ENCODE results near the gene HOXA11. TPM values are rescaled to one million over a fixed set of nuclear protein-coding genes. Genes with fewer than 3 reads are reported as not detected.

The HOXA11 gene
- total RNA-seq, 1 experiment from 2014 or later, result 26.6 TPM

DNA sequence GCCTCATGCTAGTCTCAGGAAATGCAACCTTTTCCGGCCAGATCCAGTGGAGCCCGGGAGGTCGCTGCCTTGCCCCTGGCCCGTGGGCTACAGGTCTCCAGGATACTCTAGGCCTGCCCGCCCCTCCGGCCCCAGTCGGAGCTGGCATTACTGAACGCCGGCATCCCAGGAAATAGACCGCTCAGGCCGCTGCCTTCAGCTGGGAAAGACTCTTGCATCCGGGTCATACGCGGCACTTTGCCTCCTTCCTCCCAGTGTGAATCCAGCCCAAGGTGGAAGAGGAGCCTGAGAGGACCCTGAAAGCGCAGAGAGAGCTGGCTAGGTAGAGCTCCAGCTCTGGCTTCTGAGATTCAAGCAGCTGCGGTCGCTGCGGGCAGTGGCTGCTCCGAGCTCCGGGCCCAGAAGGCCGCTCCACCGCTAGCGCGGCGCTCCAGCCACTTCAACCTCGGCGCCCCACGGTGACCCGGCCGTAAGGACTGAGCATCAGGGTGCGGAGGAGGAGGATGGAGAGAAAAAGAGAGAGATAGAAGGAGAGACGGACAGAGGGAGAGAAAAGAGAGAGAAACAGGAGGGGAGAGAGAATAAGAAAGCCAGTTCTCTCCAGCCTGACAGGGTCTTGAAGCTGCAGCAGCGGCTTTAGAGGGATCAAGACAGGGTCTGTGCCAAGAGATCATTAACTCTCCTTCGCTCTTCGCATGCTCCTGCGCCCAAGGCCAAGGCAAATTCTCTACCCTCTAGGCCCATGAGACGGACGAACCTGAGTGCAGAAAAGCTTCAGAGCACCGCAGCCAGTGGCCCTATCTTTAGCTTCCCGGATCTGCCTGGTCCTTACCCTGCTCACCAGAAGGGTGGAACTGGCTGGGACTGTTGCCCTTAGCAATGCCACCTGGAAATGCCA is 9.2 kb downstream of the HOXA11 start:
- Histone ChIP-seq H3K27me3 (ENCODE audit: low read length) (no peaks in the 10 kb centered on the region), H3K4me3 (ENCODE audit: low read length) (peak overlapping the region; percentile 84), H3K79me2 (ENCODE audit: low read length) (peaks cover 99% of the 10 kb centered on the region), H3K9ac (ENCODE audit: low read length) (peak overlapping the region; percentile 90), H3K9me2 (replicated peaks; ENCODE audit: low read length) (no peaks in the 10 kb centered on the region), H3K4me2 (ENCODE audit: low read length) (peak overlapping the region; percentile 93), H2AFZ (ENCODE audit: low read length) (no peak overlapping the region), H3K4me1 (ENCODE audit: insufficient read depth, low read length) (peaks cover 26% of the 10 kb centered on the region), H3K36me3 (ENCODE audit: low read depth, low read length) (no peaks in the 10 kb centered on the region), H3K9me3 (ENCODE audit: low read length) (no peaks in the 10 kb centered on the region), H3K27ac (ENCODE audit: low read length) (peak overlapping the region; percentile 97), H4K20me1 (ENCODE audit: low read length) (no peaks in the 10 kb centered on the region), H3F3A (ENCODE audit: low read length, unreplicated experiment) (no peaks in the 10 kb centered on the region)
- ATAC-seq, result no peak
- TF ChIP-seq, protein P1, sequence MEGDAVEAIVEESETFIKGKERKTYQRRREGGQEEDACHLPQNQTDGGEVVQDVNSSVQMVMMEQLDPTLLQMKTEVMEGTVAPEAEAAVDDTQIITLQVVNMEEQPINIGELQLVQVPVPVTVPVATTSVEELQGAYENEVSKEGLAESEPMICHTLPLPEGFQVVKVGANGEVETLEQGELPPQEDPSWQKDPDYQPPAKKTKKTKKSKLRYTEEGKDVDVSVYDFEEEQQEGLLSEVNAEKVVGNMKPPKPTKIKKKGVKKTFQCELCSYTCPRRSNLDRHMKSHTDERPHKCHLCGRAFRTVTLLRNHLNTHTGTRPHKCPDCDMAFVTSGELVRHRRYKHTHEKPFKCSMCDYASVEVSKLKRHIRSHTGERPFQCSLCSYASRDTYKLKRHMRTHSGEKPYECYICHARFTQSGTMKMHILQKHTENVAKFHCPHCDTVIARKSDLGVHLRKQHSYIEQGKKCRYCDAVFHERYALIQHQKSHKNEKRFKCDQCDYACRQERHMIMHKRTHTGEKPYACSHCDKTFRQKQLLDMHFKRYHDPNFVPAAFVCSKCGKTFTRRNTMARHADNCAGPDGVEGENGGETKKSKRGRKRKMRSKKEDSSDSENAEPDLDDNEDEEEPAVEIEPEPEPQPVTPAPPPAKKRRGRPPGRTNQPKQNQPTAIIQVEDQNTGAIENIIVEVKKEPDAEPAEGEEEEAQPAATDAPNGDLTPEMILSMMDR (conservative IDR thresholded peaks at IDR 0.05; ENCODE audit: low read depth, low read length), result no peak
- TF ChIP-seq EZH2phosphoT487 (IDR thresholded peaks at IDR 0.05; ENCODE audit: borderline replicate concordance, low read length) (no peak), EZH2 (IDR thresholded peaks at IDR 0.05; ENCODE audit: low read length, unreplicated experiment) (no peak)
- ChIA-PET POLR2A (ENCODE audit: unreplicated experiment) (interaction anchor here (0.6 to 1.6 kb wide), 7 partner anchors 9 to 976 kb away, joined by 3 to 9 read pairs (median 4); partner anchors contain the start of genes HOXA11 and HOXA9), CTCF (interaction anchor here (0.6 to 0.9 kb wide), 4 partner anchors 16 to 806 kb away, joined by 6 to 10 read pairs (median 8); no protein-coding TSS in a partner anchor)
- intact Hi-C loops (cut with micrococcal nuclease), result loop anchor here (1.0 kb wide), 2 partner anchors 10 to 11 kb away; partner anchors contain the start of gene HOXA9
- no peak for DNase-seq
- TSS peak; percentile 27 for BruUV-seq (replicated peaks)

DNA sequence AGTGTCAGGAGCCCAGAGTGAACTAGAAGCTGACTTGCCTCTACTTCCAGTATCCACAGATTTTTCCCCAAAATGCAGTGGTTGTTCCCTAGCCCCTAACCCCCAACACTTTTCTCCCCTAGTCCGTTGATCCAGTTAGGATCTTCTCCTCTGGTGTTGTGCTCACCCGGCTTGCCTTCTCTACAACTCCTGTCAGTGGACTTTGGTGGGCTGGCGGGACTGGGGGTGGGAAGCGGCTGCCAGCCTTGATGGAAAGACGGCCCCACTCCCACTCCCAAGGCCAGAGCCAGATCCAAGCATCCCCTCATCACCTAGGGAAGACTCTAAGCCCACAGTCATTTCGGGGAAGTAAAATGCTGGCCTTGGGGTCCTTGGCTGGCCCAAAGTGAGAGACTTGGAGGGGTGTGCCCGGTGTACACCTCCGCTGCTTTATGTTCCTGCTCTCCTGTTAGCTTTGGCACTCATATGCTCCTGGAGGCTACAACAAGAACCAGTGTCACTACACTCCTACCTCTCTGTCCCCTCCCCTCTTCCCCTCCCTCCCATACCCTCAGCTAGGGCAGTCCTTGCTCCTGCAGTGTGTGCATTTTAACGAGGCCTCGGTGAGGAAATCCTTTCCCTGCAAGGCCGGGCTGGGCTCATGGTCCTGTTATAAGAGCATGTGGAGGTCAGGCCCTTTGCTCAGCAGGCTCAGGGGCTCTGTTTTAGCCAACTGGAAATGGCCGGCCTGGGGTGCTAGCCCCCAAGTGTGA is 10.0 kb downstream of the HOXA11 start:
- H4K20me1 ChIP-seq (ENCODE audit: low read length), result no peaks in the 10 kb centered on the region
- ChIA-PET CTCF (interaction anchor here (0.6 to 0.9 kb wide), 4 partner anchors 15 to 805 kb away, joined by 6 to 10 read pairs (median 8); no protein-coding TSS in a partner anchor), POLR2A (ENCODE audit: unreplicated experiment) (interaction anchor here (0.6 to 1.6 kb wide), 7 partner anchors 8 to 975 kb away, joined by 3 to 9 read pairs (median 4); partner anchors contain the start of genes HOXA11 and HOXA9)
- ATAC-seq, result peak; percentile 49
- H3K9me2 ChIP-seq (replicated peaks; ENCODE audit: low read length), result no peaks in the 10 kb centered on the region
- peaks cover 18% of the 10 kb centered on the region for H3K4me1 ChIP-seq (ENCODE audit: insufficient read depth, low read length)
- no peak for TF ChIP-seq EZH2phosphoT487 (IDR thresholded peaks at IDR 0.05; ENCODE audit: borderline replicate concordance, low read length)
- TF ChIP-seq, protein P1 (conservative IDR thresholded peaks at IDR 0.05; ENCODE audit: low read depth, low read length), result no peak
- TF ChIP-seq EZH2 (IDR thresholded peaks at IDR 0.05; ENCODE audit: low read length, unreplicated experiment), result no peak
- no TSS peak for BruUV-seq (replicated peaks)
- H3K36me3 ChIP-seq (ENCODE audit: low read depth, low read length), result 0 out of 2 replicates have a peak, but pooled peaks cover 4% of the 10 kb centered on the region
- H3K27me3 ChIP-seq (ENCODE audit: low read length), result no peaks in the 10 kb centered on the region
- H3K9me3 ChIP-seq (ENCODE audit: low read length), result no peaks in the 10 kb centered on the region
- no peak overlapping the region for H2AFZ ChIP-seq (ENCODE audit: low read length)
- peak overlapping the region; percentile 97 for H3K27ac ChIP-seq (ENCODE audit: low read length)
- H3K4me2 ChIP-seq (ENCODE audit: low read length), result peak overlapping the region; percentile 93
- intact Hi-C loops (cut with micrococcal nuclease), result loop anchor here (1.0 kb wide), 1 partner anchor 10 kb away; the partner anchor contains the start of gene HOXA9
- peak; percentile 89 for DNase-seq
- no peaks in the 10 kb centered on the region for H3F3A ChIP-seq (ENCODE audit: low read length, unreplicated experiment)
- H3K9ac ChIP-seq (ENCODE audit: low read length), result peak overlapping the region; percentile 90
- peak overlapping the region; percentile 84 for H3K4me3 ChIP-seq (ENCODE audit: low read length)
- peaks cover 99% of the 10 kb centered on the region for H3K79me2 ChIP-seq (ENCODE audit: low read length)

Data from PC-3 (cell line).